Loucy (cell line): ENCODE measurements around the gene DAP.

Source experiments
- EZH2phosphoT487 ChIP-seq: fragments of 200-600 bp; IDR thresholded peaks from 2 replicates; pipeline ENCODE4 v1.6.1; 2018; ENCODE audit warnings: antibody characterized with exemption, mild to moderate bottlenecking, moderate library complexity, borderline replicate concordance
- TF ChIP-seq, protein P1 (sequence below): fragments of 200-600 bp; sonication (generic); conservative IDR thresholded peaks from 2 replicates; pipeline ENCODE4 v1.5.1; 2014; ENCODE audit warnings: mild to moderate bottlenecking, antibody characterized with exemption, low read length

DNA sequence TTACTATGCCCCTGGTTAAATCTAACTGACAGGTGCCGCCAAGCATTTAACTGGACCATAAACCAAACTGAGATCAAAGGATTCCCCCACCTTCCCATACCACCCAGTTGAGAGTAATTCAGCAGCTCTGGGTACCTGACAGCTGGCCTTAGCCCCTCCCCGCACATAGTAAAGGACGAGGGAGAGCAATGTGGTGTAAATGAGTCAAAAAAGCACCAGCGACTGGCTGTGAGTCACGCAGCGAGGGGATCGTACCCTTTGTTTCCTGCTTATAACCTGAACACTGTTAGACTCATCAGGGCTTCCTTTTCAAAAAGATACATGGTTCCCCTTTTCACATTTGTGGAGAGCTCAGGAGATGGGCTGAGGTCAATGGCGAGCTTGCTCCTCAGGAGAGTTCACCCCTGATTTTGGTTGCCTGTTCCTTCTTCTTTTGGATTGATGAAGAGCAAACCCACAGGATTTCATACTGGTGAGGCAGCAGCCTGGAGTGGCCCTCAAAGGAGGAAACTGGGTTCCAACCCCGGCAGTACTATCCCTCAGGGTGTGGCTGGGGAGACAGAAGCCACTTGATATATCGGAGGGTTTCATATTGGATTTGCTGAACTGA is 125.7 kb downstream of the DAP start:
- TF ChIP-seq, protein P1, sequence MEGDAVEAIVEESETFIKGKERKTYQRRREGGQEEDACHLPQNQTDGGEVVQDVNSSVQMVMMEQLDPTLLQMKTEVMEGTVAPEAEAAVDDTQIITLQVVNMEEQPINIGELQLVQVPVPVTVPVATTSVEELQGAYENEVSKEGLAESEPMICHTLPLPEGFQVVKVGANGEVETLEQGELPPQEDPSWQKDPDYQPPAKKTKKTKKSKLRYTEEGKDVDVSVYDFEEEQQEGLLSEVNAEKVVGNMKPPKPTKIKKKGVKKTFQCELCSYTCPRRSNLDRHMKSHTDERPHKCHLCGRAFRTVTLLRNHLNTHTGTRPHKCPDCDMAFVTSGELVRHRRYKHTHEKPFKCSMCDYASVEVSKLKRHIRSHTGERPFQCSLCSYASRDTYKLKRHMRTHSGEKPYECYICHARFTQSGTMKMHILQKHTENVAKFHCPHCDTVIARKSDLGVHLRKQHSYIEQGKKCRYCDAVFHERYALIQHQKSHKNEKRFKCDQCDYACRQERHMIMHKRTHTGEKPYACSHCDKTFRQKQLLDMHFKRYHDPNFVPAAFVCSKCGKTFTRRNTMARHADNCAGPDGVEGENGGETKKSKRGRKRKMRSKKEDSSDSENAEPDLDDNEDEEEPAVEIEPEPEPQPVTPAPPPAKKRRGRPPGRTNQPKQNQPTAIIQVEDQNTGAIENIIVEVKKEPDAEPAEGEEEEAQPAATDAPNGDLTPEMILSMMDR, result no peak
- TF ChIP-seq EZH2phosphoT487, result no peak
